ENCODE data around the gene HMGXB3.

GRCh38 chr5:150017226-150018005, 16.9 kb downstream of the HMGXB3 start:
- TF ChIP-seq EZH2 (IDR thresholded peaks at IDR 0.05; ENCODE audit: low read length, missing control alignments) (no peak), CTCF (conservative IDR thresholded peaks at IDR 0.05 in 1 of 2, IDR thresholded peaks at IDR 0.05 in 1 of 2; ENCODE audit: low read depth in 1 of 2, low read length in 2 of 2) (no peak)
